H9 (cell line): ENCODE data around the gene DNAAF6. TPM values are rescaled to one million over a fixed set of nuclear protein-coding genes. Genes with fewer than 3 reads are reported as not detected.

Source experiments
- DNase-seq: peaks from one replicate; pipeline ENCODE4 v3.0.0-alpha.2; 2017
- H2AFZ ChIP-seq: one replicate; pipeline ENCODE4 v1.6.1; 2013; ENCODE audit warnings: mild to moderate bottlenecking, low read length, control low read depth, moderate library complexity
- H2AK5ac ChIP-seq: 2 replicates; pipeline ENCODE4 v1.6.1; 2013; ENCODE audit warnings: low read length, control low read depth, mixed read lengths; ENCODE audit not compliant: insufficient read length
- H2BK120ac ChIP-seq: one replicate; pipeline ENCODE4 v1.6.1; 2013; ENCODE audit warnings: low read depth, mild to moderate bottlenecking, low read length, control low read depth, inconsistent platforms; ENCODE audit not compliant: poor library complexity, severe bottlenecking
- H2BK12ac ChIP-seq: 2 replicates; pipeline ENCODE4 v1.6.1; 2013; ENCODE audit warnings: low read length, control low read depth, mixed read lengths, low read depth; ENCODE audit not compliant: insufficient read length
- H2BK15ac ChIP-seq: 2 replicates; pipeline ENCODE4 v1.6.1; 2013; ENCODE audit warnings: low read depth, low read length, control low read depth
- H2BK20ac ChIP-seq: one replicate; pipeline ENCODE4 v1.6.1; 2013; ENCODE audit warnings: low read depth, mild to moderate bottlenecking, low read length, control low read depth, inconsistent platforms; ENCODE audit not compliant: poor library complexity, severe bottlenecking
- H2BK5ac ChIP-seq: 2 replicates; pipeline ENCODE4 v1.6.1; 2013; ENCODE audit warnings: low read length, control low read depth, mixed read lengths; ENCODE audit not compliant: insufficient read length
- H3K14ac ChIP-seq: 2 replicates; pipeline ENCODE4 v1.6.1; 2013; ENCODE audit warnings: low read length, control low read depth; ENCODE audit not compliant: insufficient read depth
- H3K18ac ChIP-seq: 2 replicates; pipeline ENCODE4 v1.6.1; 2013; ENCODE audit warnings: low read depth, mild to moderate bottlenecking, mixed read lengths, low read length, control low read depth; ENCODE audit not compliant: insufficient read length
- H3K23ac ChIP-seq: 2 replicates; pipeline ENCODE4 v1.6.1; 2013; ENCODE audit warnings: low read length, control low read depth, mixed read lengths, low read depth; ENCODE audit not compliant: insufficient read length
- H3K23me2 ChIP-seq: 2 replicates; pipeline ENCODE4 v1.6.1; 2013; ENCODE audit warnings: low read depth, mild to moderate bottlenecking, mixed read lengths, low read length, control low read depth; ENCODE audit not compliant: insufficient read length, poor library complexity, severe bottlenecking
- H3K27ac ChIP-seq: 2 replicates; pipeline ENCODE4 v1.5.1; 2013; ENCODE audit warnings: low read length, control low read depth, mixed read lengths, low read depth; ENCODE audit not compliant: insufficient read length
- H3K27me3 ChIP-seq: 2 replicates; pipeline ENCODE4 v1.6.1; 2013; ENCODE audit warnings: low read length, control low read depth, inconsistent platforms; ENCODE audit not compliant: insufficient read depth
- H3K4ac ChIP-seq: 2 replicates; pipeline ENCODE4 v1.6.1; 2013; ENCODE audit warnings: low read depth, mild to moderate bottlenecking, control low read depth, inconsistent platforms, low read length, moderate library complexity
- H3K4me1 ChIP-seq: 2 replicates; pipeline ENCODE4 v1.6.1; 2013; ENCODE audit warnings: low read length, control low read depth, inconsistent platforms; ENCODE audit not compliant: insufficient read depth
- H3K4me2 ChIP-seq: 2 replicates; pipeline ENCODE4 v1.6.1; 2013; ENCODE audit warnings: low read length, control low read depth, mixed read lengths; ENCODE audit not compliant: insufficient read length, insufficient read depth
- H3K56ac ChIP-seq: 2 replicates; pipeline ENCODE4 v1.6.1; 2013; ENCODE audit warnings: low read depth, mild to moderate bottlenecking, mixed read lengths, low read length, control low read depth; ENCODE audit not compliant: insufficient read length
- H3K79me1 ChIP-seq: 2 replicates; pipeline ENCODE4 v1.6.1; 2013; ENCODE audit warnings: low read depth, mild to moderate bottlenecking, moderate library complexity, low read length, control low read depth, inconsistent platforms; ENCODE audit not compliant: insufficient read depth, poor library complexity, severe bottlenecking
- H3K79me2 ChIP-seq: 2 replicates; pipeline ENCODE4 v1.6.1; 2013; ENCODE audit warnings: low read length, control low read depth, inconsistent platforms; ENCODE audit not compliant: insufficient read depth
- H3K9ac ChIP-seq: 2 replicates; pipeline ENCODE4 v1.6.1; 2013; ENCODE audit warnings: low read length, control low read depth, mixed read lengths; ENCODE audit not compliant: insufficient read length; ENCODE audit errors: extremely low read depth
- H3K9me3 ChIP-seq: one replicate; pipeline ENCODE4 v1.6.1; 2013; ENCODE audit warnings: low read depth, low read length, inconsistent platforms; ENCODE audit not compliant: control insufficient read depth
- H3T11ph ChIP-seq: one replicate; pipeline ENCODE4 v1.6.1; 2013; ENCODE audit warnings: mild to moderate bottlenecking, low read length, control low read depth, inconsistent platforms
- H4K20me1 ChIP-seq: one replicate; pipeline ENCODE4 v1.6.1; 2013; ENCODE audit not compliant: control insufficient read depth, insufficient read length, insufficient read depth
- H4K5ac ChIP-seq: 2 replicates; pipeline ENCODE4 v1.6.1; 2013; ENCODE audit warnings: low read depth, mild to moderate bottlenecking, mixed read lengths, low read length, control low read depth; ENCODE audit not compliant: insufficient read length
- H4K8ac ChIP-seq: replicated peaks from 2 replicates; pipeline ENCODE4 v1.6.1; 2013; ENCODE audit warnings: low read length, control low read depth, mixed read lengths, low read depth; ENCODE audit not compliant: insufficient read length
- H4K91ac ChIP-seq: 2 replicates; pipeline ENCODE4 v1.6.1; 2013; ENCODE audit warnings: low read depth, mild to moderate bottlenecking, moderate library complexity, mixed read lengths, low read length, control low read depth; ENCODE audit not compliant: insufficient read length
- H3K27ac Mint-ChIP-seq, 3 experiments: 2 replicates in 2 of 3; 3 replicates in 1 of 3; pipeline ENCODE4 v1.8.0; 2020 to 2021; ENCODE audit warnings: mixed read lengths in 3 of 3, mild to moderate bottlenecking in 1 of 3, moderate library complexity in 1 of 3
- H3K27me3 Mint-ChIP-seq: 2 replicates; pipeline ENCODE4 v1.8.0; 2021; ENCODE audit warnings: low read depth, mild to moderate bottlenecking, moderate library complexity, mixed read lengths
- H3K36me3 Mint-ChIP-seq, 3 experiments: 2 replicates in 2 of 3; 3 replicates in 1 of 3; pipeline ENCODE4 v1.8.0; 2020 to 2021; ENCODE audit warnings: low read depth in 3 of 3, mixed read lengths in 3 of 3; ENCODE audit not compliant: insufficient read depth in 1 of 3
- H3K4me1 Mint-ChIP-seq, 2 experiments: 2 replicates each; pipeline ENCODE4 v1.8.0; 2020; ENCODE audit warnings: mixed read lengths in 2 of 2
- H3K4me3 Mint-ChIP-seq, 2 experiments: 2 replicates in 1 of 2; 3 replicates in 1 of 2; pipeline ENCODE4 v1.8.0; 2020 to 2021; ENCODE audit warnings: mild to moderate bottlenecking in 2 of 2, mixed read lengths in 2 of 2, moderate library complexity in 1 of 2
- H3K9me3 Mint-ChIP-seq, 2 experiments: 2 replicates in 1 of 2; 3 replicates in 1 of 2; pipeline ENCODE4 v1.8.0; 2020; ENCODE audit warnings: mild to moderate bottlenecking in 2 of 2, mixed read lengths in 2 of 2, moderate library complexity in 1 of 2
- whole genome bisulfite sequencing: extraction: QIAGEN DNeasy Blood & Tissue Kit; methylation state at CpG from one replicate; pipeline ENCODE4 v1.1.7; 2013; ENCODE audit warnings: missing lambda C conversion rate, low lambda C conversion rate, mixed read lengths; ENCODE audit not compliant: insufficient read length; ENCODE audit errors: extremely low coverage; 5-methylcytosine and 5-hydroxymethylcytosine counted together
- total RNA-seq: library from RNA; stranded (reverse); gene quantifications from 2 replicates; pipeline ENCODE4 v1.2.1, GENCODE V29; 2021
- TF ChIP-seq, protein P1 (sequence below): fragments of 200-600 bp; sonication (generic); conservative IDR thresholded peaks from 3 replicates; pipeline ENCODE4 v1.8.0; 2021; ENCODE audit warnings: antibody characterized with exemption, mild to moderate bottlenecking

DNAAF6 gene
- total RNA-seq, 1 experiment from 2014 or later = not detected

DNA sequence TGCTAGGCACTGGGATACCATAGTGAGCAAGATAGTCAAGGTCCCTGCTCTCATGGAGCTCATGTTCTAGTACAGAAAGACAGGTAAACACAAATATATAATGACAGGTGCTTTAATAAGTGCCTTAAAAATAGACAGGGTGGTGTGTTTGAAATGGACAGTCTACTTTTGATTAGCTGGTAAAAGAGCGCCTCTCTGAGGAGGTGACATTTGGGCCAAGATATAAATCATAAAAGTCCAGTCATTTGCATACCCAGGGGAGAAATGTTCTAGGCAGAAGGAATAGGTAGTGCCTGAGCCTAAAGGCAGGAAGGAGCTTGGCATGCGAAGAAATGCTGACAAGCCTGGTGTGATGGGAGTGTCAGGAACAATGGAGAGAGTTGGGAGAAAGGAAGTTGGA lies 83.6 kb downstream of the DNAAF6 start:
- no peak overlapping the region for H2BK20ac ChIP-seq
- no peak overlapping the region for H2BK120ac ChIP-seq
- no peaks in the 10 kb centered on the region for H3K23me2 ChIP-seq
- TF ChIP-seq, protein P1, sequence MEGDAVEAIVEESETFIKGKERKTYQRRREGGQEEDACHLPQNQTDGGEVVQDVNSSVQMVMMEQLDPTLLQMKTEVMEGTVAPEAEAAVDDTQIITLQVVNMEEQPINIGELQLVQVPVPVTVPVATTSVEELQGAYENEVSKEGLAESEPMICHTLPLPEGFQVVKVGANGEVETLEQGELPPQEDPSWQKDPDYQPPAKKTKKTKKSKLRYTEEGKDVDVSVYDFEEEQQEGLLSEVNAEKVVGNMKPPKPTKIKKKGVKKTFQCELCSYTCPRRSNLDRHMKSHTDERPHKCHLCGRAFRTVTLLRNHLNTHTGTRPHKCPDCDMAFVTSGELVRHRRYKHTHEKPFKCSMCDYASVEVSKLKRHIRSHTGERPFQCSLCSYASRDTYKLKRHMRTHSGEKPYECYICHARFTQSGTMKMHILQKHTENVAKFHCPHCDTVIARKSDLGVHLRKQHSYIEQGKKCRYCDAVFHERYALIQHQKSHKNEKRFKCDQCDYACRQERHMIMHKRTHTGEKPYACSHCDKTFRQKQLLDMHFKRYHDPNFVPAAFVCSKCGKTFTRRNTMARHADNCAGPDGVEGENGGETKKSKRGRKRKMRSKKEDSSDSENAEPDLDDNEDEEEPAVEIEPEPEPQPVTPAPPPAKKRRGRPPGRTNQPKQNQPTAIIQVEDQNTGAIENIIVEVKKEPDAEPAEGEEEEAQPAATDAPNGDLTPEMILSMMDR = no peak
- H2BK12ac ChIP-seq = no peak overlapping the region
- H3K27me3 ChIP-seq = no peaks in the 10 kb centered on the region
- H4K91ac ChIP-seq = no peak overlapping the region
- no peak overlapping the region for H2AFZ ChIP-seq
- H3K27ac ChIP-seq = no peak overlapping the region
- no peak overlapping the region for H4K5ac ChIP-seq
- H2AK5ac ChIP-seq = no peak overlapping the region
- H3K4me1 ChIP-seq = no peaks in the 10 kb centered on the region
- H4K8ac ChIP-seq = no peak overlapping the region
- no peak for DNase-seq
- peaks cover 3 to 4% of the 10 kb centered on the region in 2 experiments; a peak in 3 of 4 replicates for H3K4me1 Mint-ChIP-seq
- no peak overlapping the region for H3K9ac ChIP-seq
- H3K4me3 Mint-ChIP-seq = no peak overlapping the region
- no peak overlapping the region for H3K23ac ChIP-seq
- no peaks in the 10 kb centered on the region for H3K79me1 ChIP-seq
- no peak overlapping the region for H3K14ac ChIP-seq
- no peaks in the 10 kb centered on the region for H3K9me3 ChIP-seq
- no peaks in the 10 kb centered on the region for H3K27me3 Mint-ChIP-seq
- H3K18ac ChIP-seq = no peak overlapping the region
- no peak overlapping the region for H2BK5ac ChIP-seq
- H4K20me1 ChIP-seq = no peaks in the 10 kb centered on the region
- H3K27ac Mint-ChIP-seq = no peak overlapping the region
- H3T11ph ChIP-seq = no peak overlapping the region
- no peak overlapping the region for H3K4me2 ChIP-seq
- no peaks in the 10 kb centered on the region; a peak in 2 of 7 replicates for H3K36me3 Mint-ChIP-seq
- H3K9me3 Mint-ChIP-seq = peaks cover 0 to 41% of the 10 kb centered on the region in 2 experiments; a peak in 2 of 5 replicates
- no peaks in the 10 kb centered on the region for H3K79me2 ChIP-seq
- WGBS = no CpG with 5 or more reads among the region's 2 CpGs
- no peak overlapping the region for H3K4ac ChIP-seq
- no peak overlapping the region for H2BK15ac ChIP-seq
- no peak overlapping the region for H3K56ac ChIP-seq
